Psoas muscle (tissue), 8 donors: ENCODE data around the gene S100Z. TPM values are rescaled to one million over a fixed set of nuclear protein-coding genes. Genes with fewer than 3 reads are reported as not detected.

Experiments
- ATAC-seq, 4 donors: fragments of 200-7000 bp; cut with Tn5 transposase; one replicate each; pipeline ENCODE4 v1.9.1; 2020; ENCODE audit warnings: moderate library complexity in 3 of 4, mild to moderate bottlenecking in 2 of 4
- DNase-seq, 2 donors: peaks; one replicate each; pipeline ENCODE4 v3.0.0-alpha.2; 2020
- H3K27ac ChIP-seq: fragments of 200-600 bp; one replicate; pipeline ENCODE4 v1.8.0; 2022
- H3K27me3 ChIP-seq, 3 donors: fragments of 200-600 bp in 1 of 3; one replicate each; pipeline versions ENCODE4 v1.6.1 to v1.8.0; 2013 to 2022; ENCODE audit warnings: low read length in 2 of 3, mild to moderate bottlenecking in 2 of 3, moderate library complexity in 1 of 3; ENCODE audit not compliant: insufficient read depth in 3 of 3
- H3K36me3 ChIP-seq, 2 donors: fragments of 200-600 bp in 1 of 2; one replicate each; pipeline versions ENCODE4 v1.6.1 to v1.8.0; 2013 to 2022; ENCODE audit warnings: low read depth in 1 of 2, mild to moderate bottlenecking in 1 of 2, moderate library complexity in 1 of 2; ENCODE audit not compliant: insufficient read depth in 1 of 2
- H3K4me1 ChIP-seq: fragments of 200-600 bp; one replicate; pipeline ENCODE4 v1.8.0; 2022
- H3K4me3 ChIP-seq: fragments of 200-600 bp; one replicate; pipeline ENCODE4 v1.8.0; 2022; ENCODE audit warnings: mild to moderate bottlenecking
- H3K9me3 ChIP-seq: fragments of 200-600 bp; one replicate; pipeline ENCODE4 v1.8.0; 2022
- WGBS, 3 donors: extraction: QIAGEN DNeasy Blood & Tissue Kit; methylation state at CpG; one replicate each; pipeline versions ENCODE4 v1.1.6 to v1.1.7; 2013; 5-methylcytosine and 5-hydroxymethylcytosine counted together
- intact Hi-C, 2 donors: fragments of 100-400 bp; cut with DNase I; formaldehyde crosslinking; loops; one replicate each; pipeline versions ENCODE4 v1.11.0 to v1.14.2; 2022
- polyA plus RNA-seq, 3 donors: library from polyadenylated mRNA; stranded (reverse); fragments of 200-250 nt; gene quantifications; one replicate each; pipeline ENCODE4 v1.2.3, GENCODE V29; 2013
- total RNA-seq, 4 donors: library from RNA; stranded (reverse); fragmentation: NEBNext Ultra II Directional in 2 of 4; extraction: Animal tissue kit (Norgen Biotek cat#: 25700) in 2 of 4; gene quantifications; one replicate each; pipeline versions ENCODE4 v1.2.1 to v1.2.4, GENCODE V29; 2021 to 2023
- TF ChIP-seq, protein P1 (sequence below): fragments of 200-600 bp; IDR thresholded peaks from one replicate; pipeline ENCODE4 v1.8.0; 2022; ENCODE audit warnings: antibody characterized with exemption
- donor health status: healthy with polysubstance abuse.
- donor health status: DM: no; HTN: no; CAD: no; lungs with moderate emphysema.
- donor health status: Bipolar disorder and iron deficiency.
- donor health status: healthy.
- donor health status: DM: yes; HTN: yes; CAD: no.
- donor health status: DM: no; HTN: no; CAD: no.
- donor health status: DM: no; HTN: no; CAD: no.
- donor health status: DM: yes; HTN: yes; CAD: no.

S100Z gene
- total and polyA plus RNA-seq, 7 donors = 0.09 TPM; not detected in 6

GRCh38 chr5:76964060-76964459 lies 114.2 kb downstream of the S100Z start:
- H3K4me1 ChIP-seq = no peaks in the 10 kb centered on the region
- H3K9me3 ChIP-seq = no peaks in the 10 kb centered on the region
- H3K4me3 ChIP-seq = no peak overlapping the region
- no peak overlapping the region for H3K27ac ChIP-seq
- ATAC-seq (no peak), DNase-seq (no peak)
- TF ChIP-seq, protein P1, sequence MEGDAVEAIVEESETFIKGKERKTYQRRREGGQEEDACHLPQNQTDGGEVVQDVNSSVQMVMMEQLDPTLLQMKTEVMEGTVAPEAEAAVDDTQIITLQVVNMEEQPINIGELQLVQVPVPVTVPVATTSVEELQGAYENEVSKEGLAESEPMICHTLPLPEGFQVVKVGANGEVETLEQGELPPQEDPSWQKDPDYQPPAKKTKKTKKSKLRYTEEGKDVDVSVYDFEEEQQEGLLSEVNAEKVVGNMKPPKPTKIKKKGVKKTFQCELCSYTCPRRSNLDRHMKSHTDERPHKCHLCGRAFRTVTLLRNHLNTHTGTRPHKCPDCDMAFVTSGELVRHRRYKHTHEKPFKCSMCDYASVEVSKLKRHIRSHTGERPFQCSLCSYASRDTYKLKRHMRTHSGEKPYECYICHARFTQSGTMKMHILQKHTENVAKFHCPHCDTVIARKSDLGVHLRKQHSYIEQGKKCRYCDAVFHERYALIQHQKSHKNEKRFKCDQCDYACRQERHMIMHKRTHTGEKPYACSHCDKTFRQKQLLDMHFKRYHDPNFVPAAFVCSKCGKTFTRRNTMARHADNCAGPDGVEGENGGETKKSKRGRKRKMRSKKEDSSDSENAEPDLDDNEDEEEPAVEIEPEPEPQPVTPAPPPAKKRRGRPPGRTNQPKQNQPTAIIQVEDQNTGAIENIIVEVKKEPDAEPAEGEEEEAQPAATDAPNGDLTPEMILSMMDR = no peak
- 42 to 51% (median 51%) methylated on average over 2 of the region's 2 CpGs for WGBS, 3 donors
- intact Hi-C loops = no loop called here
- H3K27me3 ChIP-seq = no peaks in the 10 kb centered on the region
- no peaks in the 10 kb centered on the region for H3K36me3 ChIP-seq

Other genes with a start within 250 kb of the S100Z start
- not detected for gene F2RL2, start 226.6 kb upstream of the S100Z start, total RNA-seq
- gene F2RL2, start 226.6 kb upstream of the S100Z start, polyA plus RNA-seq = not detected
- gene F2R, start 133.9 kb upstream of the S100Z start, total RNA-seq = 1 to 10 TPM; 1.3 to 3.5 (median 1.9) TPM
- 1 to 10 TPM; 1.1 to 2.3 (median 2.0) TPM for gene F2R, start 133.9 kb upstream of the S100Z start, polyA plus RNA-seq
- gene F2RL1, start 31.0 kb upstream of the S100Z start, total RNA-seq = under 1 TPM; 0.08 to 0.17 (median 0.15) TPM
- gene F2RL1, start 31.0 kb upstream of the S100Z start, polyA plus RNA-seq = under 1 TPM; 0.04 to 0.06 (median 0.05) TPM
- gene CRHBP, start 103.0 kb downstream of the S100Z start, total RNA-seq = under 1 TPM in 3 of 4 donors, not detected in 1; 0.27 to 0.51 (median 0.50) TPM
- under 1 TPM; 0.03 to 0.10 (median 0.10) TPM for gene CRHBP, start 103.0 kb downstream of the S100Z start, polyA plus RNA-seq
- 10 to 100 TPM; 13.4 to 17.8 (median 15.8) TPM for gene AGGF1, start 180.4 kb downstream of the S100Z start, total RNA-seq
- gene AGGF1, start 180.4 kb downstream of the S100Z start, polyA plus RNA-seq = 10 to 100 TPM in 2 of 3 donors, 1 to 10 TPM in 1; 8.0 to 20.3 (median 10.3) TPM
- 1 to 10 TPM; 1.4 to 3.8 (median 2.8) TPM for gene ZBED3, start 237.3 kb downstream of the S100Z start, total RNA-seq
- gene ZBED3, start 237.3 kb downstream of the S100Z start, polyA plus RNA-seq = 1 to 10 TPM; 1.3 to 1.4 (median 1.4) TPM